Measurements from ENCODE around the gene KDELR1.
"Not testable (repeated sequence)": the region's sequence is repeated elsewhere in the genome, so short reads cannot be mapped to it uniquely, and the experiment has no call there.

The KDELR1 gene

DNA sequence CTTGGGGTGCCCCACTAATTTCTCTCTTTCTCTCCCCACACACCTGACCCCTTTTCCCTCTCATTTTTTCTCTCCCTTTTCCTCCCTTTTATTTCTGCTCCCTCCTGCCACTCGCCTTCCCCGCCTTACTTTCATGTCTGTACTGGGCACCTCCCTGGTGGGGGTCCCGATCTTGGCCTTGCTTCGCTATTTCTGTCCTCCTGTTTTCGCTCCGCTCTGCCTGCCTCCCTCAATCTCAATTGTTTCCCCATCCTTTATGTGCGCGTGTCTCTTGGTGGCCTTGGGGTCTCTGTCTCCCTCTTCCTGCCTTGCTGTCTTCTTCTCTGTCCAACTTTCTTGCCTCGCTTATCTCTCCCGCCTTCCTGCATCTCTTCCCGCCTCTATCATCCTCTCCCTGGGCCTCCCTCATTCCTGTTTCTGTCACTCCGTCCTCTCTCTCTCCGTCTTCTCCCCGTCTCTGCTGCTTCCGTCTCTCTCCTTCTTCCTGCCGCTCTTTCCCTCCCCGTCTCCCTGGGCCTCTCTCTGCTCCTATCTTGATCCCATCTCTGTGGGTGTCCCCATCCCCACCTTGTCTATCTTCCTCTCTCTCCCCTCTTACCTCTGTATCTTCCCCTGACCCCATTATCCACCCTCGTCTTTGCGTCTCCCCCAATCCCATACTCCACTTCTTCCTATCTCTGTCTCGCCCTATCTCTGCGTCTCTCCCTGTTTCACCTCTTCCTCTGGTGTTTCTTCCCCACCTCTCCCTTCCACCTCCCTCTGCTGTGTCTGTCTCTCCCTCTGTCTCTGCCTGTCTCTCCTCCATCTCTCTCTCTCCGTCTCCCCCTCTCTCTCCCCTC is 6.1 kb upstream of the KDELR1 start:
- no peak for DNase-seq

DNA sequence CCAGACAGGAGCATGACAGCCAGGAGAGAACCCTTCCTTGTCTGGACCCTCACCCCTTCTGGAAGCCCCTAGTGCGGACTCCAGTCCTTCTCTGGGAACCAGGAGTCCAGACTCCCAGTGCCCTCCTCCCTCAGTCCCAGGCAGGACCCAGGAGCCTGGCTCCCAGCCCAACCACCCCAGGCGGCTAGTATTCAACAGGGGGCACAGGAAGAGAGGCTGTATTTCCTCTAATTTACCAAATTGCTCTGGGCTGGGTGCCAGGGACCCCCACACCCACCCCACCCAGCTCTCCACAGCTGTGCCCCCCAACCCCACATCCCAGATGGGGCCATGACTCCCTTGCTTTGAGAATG is 5.4 kb upstream of the KDELR1 start:
- no peak for DNase-seq

- DNase-seq: no peak
Measured at GRCh38 chr19:48396016-48396823, 4.9 kb upstream of the KDELR1 start.

GRCh38 chr19:48395499-48395898 is 4.1 kb upstream of the KDELR1 start:
- no peak for DNase-seq

- no peak for DNase-seq
Measured at GRCh38 chr19:48395170-48395455, 3.8 kb upstream of the KDELR1 start.

- no peak for DNase-seq
Measured at GRCh38 chr19:48394331-48395169, 3.2 kb upstream of the KDELR1 start.

DNA sequence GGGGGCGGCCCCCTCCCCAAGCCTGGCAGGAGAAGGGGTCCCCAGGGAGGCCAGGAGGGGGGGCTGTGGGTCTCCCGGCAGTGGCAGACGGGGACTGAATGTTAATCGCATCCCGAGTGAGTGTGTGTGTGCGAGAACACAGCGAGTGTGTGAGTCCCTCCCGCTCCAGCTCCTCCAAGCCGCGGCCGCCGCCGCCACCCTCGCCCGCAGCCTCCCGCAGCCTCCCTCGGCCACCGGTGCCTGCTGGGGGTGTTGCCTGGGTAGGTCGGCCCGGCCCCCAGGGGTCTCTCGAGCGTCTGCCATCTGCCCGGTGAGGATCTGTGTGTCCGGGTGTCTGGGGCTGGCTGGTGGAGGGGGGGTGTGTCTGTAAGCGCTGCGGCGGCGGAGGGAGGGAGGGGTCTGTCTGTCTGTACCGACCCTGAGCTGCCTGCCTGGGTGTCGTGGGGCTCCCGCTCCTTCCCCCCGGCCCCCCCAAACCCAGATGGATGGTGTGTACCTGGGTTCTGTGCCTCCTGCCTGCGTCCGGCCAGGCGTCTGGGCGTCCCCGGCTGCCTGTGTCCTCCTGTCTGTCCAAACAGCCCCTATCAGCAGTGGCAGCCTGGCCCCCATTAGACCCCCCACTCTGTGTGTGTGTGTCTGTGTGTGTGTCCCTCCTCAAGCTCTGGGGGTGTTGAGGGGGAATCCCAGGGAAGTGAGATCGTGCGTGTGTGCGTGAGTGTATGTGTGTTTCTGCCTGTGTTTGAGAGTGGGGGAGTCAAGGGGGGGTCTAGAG is 2.4 kb upstream of the KDELR1 start, which contains the start of gene GRIN2D:
GRIN2D (plus strand) TSS at position 110 of the 772 bp plus-strand sequence. CDS start 4,725 bp downstream, outside the sequence.
- DNase-seq: peak; percentile 18 to 44

GRCh38 chr19:48392860-48393558 is 1.7 kb upstream of the KDELR1 start:
- DNase-seq: no peak

DNA sequence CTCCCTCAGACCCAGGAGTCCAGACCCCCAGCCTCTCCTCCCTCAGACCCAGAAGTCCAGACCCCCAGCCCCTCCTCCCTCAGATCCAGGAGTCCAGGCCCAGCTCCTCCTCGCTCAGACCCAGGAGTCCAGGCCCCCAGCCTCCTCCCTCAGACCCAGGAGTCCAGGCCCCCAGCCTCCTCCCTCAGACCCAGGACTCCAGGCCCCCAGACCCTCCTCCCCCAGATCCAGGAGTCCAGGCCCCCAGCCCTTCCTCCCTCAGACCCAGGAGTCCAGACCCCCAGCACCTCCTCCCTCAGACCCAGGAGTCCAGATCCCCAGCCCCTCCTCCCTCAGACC is 624 bp upstream of the KDELR1 start:
- DNase-seq: not testable (repeated sequence)

DNA sequence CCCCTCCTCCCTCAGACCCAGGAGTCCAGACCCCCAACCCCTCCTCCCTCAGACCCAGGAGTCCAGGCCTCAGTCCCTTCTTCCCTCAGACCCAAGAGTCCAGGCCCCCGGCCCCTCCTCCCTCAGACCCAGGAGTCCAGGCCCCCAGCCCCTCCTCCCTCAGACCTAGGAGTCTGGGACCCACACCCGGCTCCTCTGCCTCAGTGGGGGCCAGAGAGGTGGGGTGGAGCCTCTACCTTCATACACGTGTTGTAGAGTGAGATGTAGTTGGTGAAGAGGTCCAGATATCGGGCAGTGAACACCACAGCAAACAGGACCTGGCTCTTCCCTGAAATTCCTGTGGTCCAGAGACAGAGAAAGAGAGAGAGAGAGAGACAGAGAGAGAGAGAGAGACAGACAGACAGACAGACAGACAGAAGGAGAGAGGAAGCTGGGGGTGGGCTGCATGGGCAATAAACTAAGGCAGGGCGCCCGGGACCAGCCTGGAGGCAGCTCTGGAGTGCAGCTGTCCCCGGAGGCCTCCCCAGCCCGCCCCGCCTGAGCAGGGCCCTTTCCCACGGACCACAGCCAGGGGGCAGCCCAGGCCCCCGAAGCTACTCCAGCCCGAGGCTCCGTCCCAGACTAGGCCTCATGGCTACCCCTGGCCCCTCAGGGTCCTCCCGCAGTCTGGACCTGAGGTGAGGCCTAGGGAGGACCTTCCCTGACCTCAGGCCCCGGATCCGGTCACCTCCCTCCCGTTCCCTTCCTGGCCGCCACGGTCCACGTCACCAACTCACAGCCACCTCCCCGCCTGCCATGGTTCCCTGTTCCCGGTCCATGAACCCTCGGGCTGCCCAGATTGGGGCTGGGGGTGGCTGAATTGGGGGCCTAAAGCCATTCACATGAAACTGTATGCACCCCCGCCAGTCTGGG is 907 bp downstream of the KDELR1 start:
- DNase-seq: peak in 1 of 2 experiments; percentile 31

DNA sequence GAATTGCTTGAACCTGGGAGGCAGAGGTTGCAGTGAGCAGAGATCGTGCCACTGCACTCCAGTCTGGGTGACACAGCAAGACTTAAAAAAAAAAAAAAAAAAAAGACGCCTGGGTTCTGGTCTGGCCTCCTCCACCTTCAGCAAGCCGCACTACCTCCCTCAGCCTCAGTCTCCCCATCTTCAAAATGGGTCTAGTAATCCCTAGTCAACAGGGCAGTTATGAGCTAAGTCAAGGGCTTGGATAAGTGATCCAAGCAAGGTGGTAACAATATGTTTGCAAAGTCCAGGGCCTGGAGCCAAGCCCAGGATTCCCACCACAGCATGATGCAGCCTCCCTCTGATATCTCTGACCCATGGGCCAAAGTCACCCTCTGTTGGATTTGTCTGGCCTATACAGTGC is 4.4 kb downstream of the KDELR1 start:
- no peak for DNase-seq

DNA sequence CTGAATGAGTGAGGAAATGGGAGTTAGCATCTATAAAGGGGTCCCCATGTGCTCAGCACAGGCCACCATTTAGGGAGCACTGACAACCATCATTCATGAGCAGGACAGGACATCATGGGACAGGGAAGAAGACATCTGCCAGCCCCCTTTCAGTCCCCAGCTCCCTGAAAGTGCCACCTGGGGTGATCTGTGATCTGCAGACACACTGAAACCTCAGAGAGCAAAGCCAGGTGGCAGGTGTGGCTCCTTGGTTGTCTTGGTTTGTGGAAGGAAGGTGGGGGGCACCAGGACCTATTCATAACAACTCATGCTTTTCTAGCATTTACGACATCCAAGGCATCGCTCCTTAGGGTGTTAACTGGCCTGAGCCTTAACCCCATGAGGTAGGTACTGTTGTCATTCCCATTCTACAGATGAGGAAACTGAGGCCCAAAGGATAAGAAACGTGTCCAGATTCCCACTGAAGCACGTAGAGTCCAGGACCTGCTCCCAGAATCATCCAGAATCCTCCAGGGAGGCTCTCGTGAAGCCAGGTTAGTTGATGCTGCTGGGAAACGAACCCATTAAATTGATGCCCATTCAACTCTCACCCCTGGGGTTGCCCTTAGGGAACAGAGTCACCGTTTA is 5.8 kb downstream of the KDELR1 start:
- no peak for DNase-seq

DNA sequence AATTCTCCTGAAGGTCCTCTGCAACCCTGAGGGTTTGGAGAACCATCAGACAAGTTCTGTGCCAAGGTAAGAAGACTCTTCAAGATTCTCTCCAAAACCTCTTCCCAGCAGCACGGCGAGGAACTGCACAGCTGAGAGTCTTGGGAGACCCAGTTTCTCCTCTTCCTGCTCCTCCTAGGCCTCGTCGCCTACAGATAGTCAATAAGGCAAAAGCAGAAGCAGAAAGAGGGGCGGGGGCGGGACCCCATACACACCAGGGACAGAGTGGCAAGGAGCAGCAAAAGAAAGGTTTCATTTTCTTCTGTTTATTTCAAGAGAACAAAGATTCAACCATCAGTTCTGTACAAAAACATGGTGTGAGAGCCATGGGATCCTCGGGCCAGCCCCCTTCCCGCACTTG is 9.1 kb downstream of the KDELR1 start:
- no peak for DNase-seq

- no peak for DNase-seq
Measured at GRCh38 chr19:48381178-48381950, 10.0 kb downstream of the KDELR1 start.

GRCh38 chr19:48379058-48379457 is 12.3 kb downstream of the KDELR1 start:
- DNase-seq: no peak

- DNase-seq: no peak
Measured at GRCh38 chr19:48378194-48378570, 13.2 kb downstream of the KDELR1 start.

DNA sequence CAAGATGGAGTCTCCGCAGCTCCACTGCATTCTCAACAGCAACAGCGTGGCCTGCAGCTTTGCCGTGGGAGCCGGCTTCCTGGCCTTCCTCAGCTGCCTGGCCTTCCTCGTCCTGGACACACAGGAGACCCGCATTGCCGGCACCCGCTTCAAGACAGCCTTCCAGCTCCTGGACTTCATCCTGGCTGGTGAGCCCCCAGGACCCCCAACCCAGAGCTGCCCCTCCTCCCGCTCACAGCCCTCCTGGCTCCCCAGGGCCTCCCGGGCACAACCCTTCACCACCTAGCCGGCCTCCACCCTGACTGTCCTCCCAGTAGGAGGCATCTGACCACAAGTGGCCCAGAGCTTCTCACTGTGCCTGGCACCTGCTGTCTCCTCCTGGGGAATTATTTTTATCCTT is 17.8 kb downstream of the KDELR1 start:
- DNase-seq: no peak

- peak; percentile 43 to 90 for DNase-seq
Measured at GRCh38 chr19:48372904-48373303, 18.4 kb downstream of the KDELR1 start.

DNA sequence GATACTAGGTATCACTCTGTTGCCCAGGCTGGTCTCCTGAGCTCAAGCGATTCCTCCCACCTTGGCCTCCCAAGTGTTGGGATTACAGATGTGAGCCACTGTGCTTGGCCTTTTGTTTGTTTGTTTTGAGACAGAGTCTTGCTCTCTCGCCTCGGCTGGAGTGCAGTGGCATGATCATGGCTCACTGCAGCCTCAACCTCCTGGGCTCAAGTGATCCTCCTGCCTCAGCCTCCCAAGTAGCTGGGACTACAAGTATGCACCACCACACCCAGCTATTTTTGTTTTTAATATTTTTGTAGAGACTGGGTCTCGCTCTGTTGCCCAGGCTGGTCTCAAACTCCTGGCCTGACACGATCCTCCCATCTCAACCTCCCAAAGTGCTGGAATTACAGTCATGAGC is 19.6 kb downstream of the KDELR1 start:
- not testable (repeated sequence) for DNase-seq

DNA sequence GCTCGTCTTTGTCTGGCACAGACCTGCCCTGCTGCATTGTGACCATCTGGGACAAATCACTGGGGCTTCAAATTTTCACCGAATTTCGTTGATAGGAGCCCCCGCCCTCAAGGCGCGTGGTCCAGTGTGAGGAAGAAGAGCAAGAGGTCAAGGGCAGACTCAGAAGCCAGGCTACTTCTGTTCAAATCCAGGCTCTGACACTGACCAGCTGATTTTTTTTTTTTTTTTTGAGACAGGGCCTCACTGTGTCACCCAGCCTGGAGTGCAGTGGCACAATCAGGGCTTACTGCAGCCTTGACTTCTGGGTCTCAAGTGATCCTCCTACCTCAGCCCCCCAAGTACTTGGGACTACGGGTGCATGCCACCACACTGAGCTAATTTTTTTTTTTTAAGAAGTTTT is 20.0 kb downstream of the KDELR1 start:
- DNase-seq: no peak

All from NCI-H446 (cell line).